HCT116 (cell line): Measurements from ENCODE around the gene CTNNA1. TPM values are rescaled to one million over a fixed set of nuclear protein-coding genes. Genes with fewer than 3 reads are reported as not detected.

Source experiments
- ATAC-seq: fragments of 200-7000 bp; cut with Tn5 transposase; 2 replicates; pipeline ENCODE4 v1.9.1; 2020; ENCODE audit warnings: mild to moderate bottlenecking, moderate library complexity
- BruUV-seq: library from RNA; stranded (reverse); fragments of 400-500 nt; replicated peaks from 2 replicates; lab custom pipeline; 2021; lab: Mats Ljungman, UMichigan
- CTCF ChIA-PET: fragments of 300-600 bp; sonication (Branson Sonifier 250); formaldehyde crosslinking; loops from one replicate; lab custom pipeline; 2021; ENCODE audit warnings: antibody characterized with exemption; lab: Charles Lee
- POLR2A ChIA-PET: fragments of 300-600, 350-600 bp; sonication (Branson Sonifier 250); formaldehyde crosslinking; loops from one replicate; lab custom pipeline; 2021; ENCODE audit warnings: antibody characterized with exemption; lab: Charles Lee
- RAD21 ChIA-PET, 2 experiments: fragments of 300-600 bp; sonication (Branson Sonifier 250); formaldehyde crosslinking; loops; one replicate each; lab custom pipeline; 2023; ENCODE audit warnings: low total read pairs in 2 of 2; ENCODE audit not compliant: uncharacterized antibody in 2 of 2, unreplicated experiment in 2 of 2, low non-redundant PET in 1 of 2; lab: Charles Lee
- DNase-seq: peaks from one replicate; pipeline ENCODE4 v3.0.0-alpha.2; 2010; ENCODE audit warnings: low read depth, low spot score
- H2AFZ ChIP-seq: fragments of 200-600 bp; shearing (Covaris generic), sonication (generic); 2 replicates; pipeline ENCODE4 v1.6.1; 2017; ENCODE audit warnings: low read depth, mixed run types, mixed read lengths, antibody characterized with exemption, low read length; ENCODE audit not compliant: poor library complexity, severe bottlenecking
- H3K27ac ChIP-seq: 2 replicates; pipeline ENCODE4 v1.5.1; 2012; ENCODE audit warnings: low read depth, low read length
- H3K27me3 ChIP-seq: fragments of 200-600 bp; sonication (generic); 2 replicates; pipeline ENCODE4 v1.6.1; 2016; ENCODE audit warnings: mixed run types, low read length, mixed read lengths; ENCODE audit not compliant: insufficient read depth
- H3K36me3 ChIP-seq, 2 experiments: fragments of 200-500 bp in 1 of 2; fragments of 200-600 bp in 1 of 2; sonication (Bioruptor generic) in 1 of 2; sonication (generic) in 1 of 2; 2 replicates each; pipeline versions ENCODE4 v1.5.1 to v1.6.1; 2014 to 2016; ENCODE audit warnings: low read length in 2 of 2, inconsistent platforms in 1 of 2, mixed read lengths in 1 of 2, mixed run types in 1 of 2; ENCODE audit not compliant: insufficient read depth in 2 of 2, control insufficient read depth in 1 of 2
- H3K4me1 ChIP-seq, 2 experiments: fragments of 200-600 bp in 1 of 2; sonication (generic) in 1 of 2; 2 replicates each; pipeline versions ENCODE4 v1.5.1 to v1.6.1; 2012 to 2017; ENCODE audit warnings: low read length in 2 of 2, inconsistent platforms in 1 of 2, mild to moderate bottlenecking in 1 of 2, mixed read lengths in 1 of 2, mixed run types in 1 of 2, moderate library complexity in 1 of 2; ENCODE audit not compliant: insufficient read depth in 2 of 2, control insufficient read depth in 1 of 2
- H3K4me2 ChIP-seq: fragments of 200-600 bp; sonication (generic); 2 replicates; pipeline ENCODE4 v1.6.1; 2017; ENCODE audit warnings: mixed run types, low read length, mixed read lengths
- H3K4me3 ChIP-seq, 2 experiments: fragments of 200-600 bp in 1 of 2; sonication (generic) in 1 of 2; replicated peaks in 1 of 2; 2 replicates each; pipeline ENCODE4 v1.5.1; 2011 to 2016; ENCODE audit warnings: low read length in 2 of 2, control low read depth in 1 of 2, low read depth in 1 of 2, mild to moderate bottlenecking in 1 of 2, mixed read lengths in 1 of 2, mixed run types in 1 of 2
- H3K79me2 ChIP-seq: fragments of 200-600 bp; sonication (generic); 2 replicates; pipeline ENCODE4 v1.6.1; 2017; ENCODE audit warnings: mild to moderate bottlenecking, mixed run types, low read length, moderate library complexity, mixed read lengths; ENCODE audit not compliant: insufficient read depth
- H3K9ac ChIP-seq: fragments of 200-600 bp; sonication (generic); 2 replicates; pipeline ENCODE4 v1.6.1; 2016; ENCODE audit warnings: low read length, mixed read lengths
- H3K9me2 ChIP-seq: fragments of 200-600 bp; sonication (generic), shearing (Covaris generic); 2 replicates; pipeline ENCODE4 v1.6.1; 2017; ENCODE audit warnings: mixed run types, mild to moderate bottlenecking, moderate library complexity; ENCODE audit not compliant: insufficient read depth
- H3K9me3 ChIP-seq, 2 experiments: fragments of 200-500 bp in 1 of 2; fragments of 200-600 bp in 1 of 2; sonication (Bioruptor generic) in 1 of 2; sonication (generic) in 1 of 2; 2 replicates each; pipeline ENCODE4 v1.6.1; 2014 to 2017; ENCODE audit warnings: low read length in 2 of 2, mixed read lengths in 2 of 2, inconsistent platforms in 1 of 2, low read depth in 1 of 2, mild to moderate bottlenecking in 1 of 2, mixed run types in 1 of 2, moderate library complexity in 1 of 2; ENCODE audit not compliant: control insufficient read depth in 1 of 2, insufficient read depth in 1 of 2
- H4K20me1 ChIP-seq: fragments of 200-600 bp; sonication (generic), shearing (Covaris generic); 2 replicates; pipeline ENCODE4 v1.6.1; 2017; ENCODE audit warnings: mixed run types, mild to moderate bottlenecking, moderate library complexity; ENCODE audit not compliant: insufficient read depth
- CBX3 ChIP-seq: IDR thresholded peaks from 2 replicates; pipeline ENCODE4 v1.6.1; 2012; ENCODE audit warnings: low read depth
- CTCF ChIP-seq, 3 experiments: fragments of 200-600 bp in 1 of 3; sonication (generic) in 1 of 3; IDR thresholded peaks in 2 of 3; conservative IDR thresholded peaks in 1 of 3; 2 replicates each; pipeline ENCODE4 v1.5.1; 2012 to 2017; ENCODE audit warnings: low read depth in 2 of 3, low read length in 2 of 3, antibody characterized with exemption in 1 of 3, borderline replicate concordance in 1 of 3, control low read depth in 1 of 3, mild to moderate bottlenecking in 1 of 3, mixed read lengths in 1 of 3, mixed run types in 1 of 3, moderate library complexity in 1 of 3; ENCODE audit not compliant: insufficient read depth in 1 of 3
- EGR1 ChIP-seq: IDR thresholded peaks from 2 replicates; pipeline ENCODE4 v1.6.1; 2012; ENCODE audit warnings: low read depth
- ELF1 ChIP-seq: IDR thresholded peaks from 2 replicates; pipeline ENCODE4 v1.6.1; 2012; ENCODE audit warnings: low read depth, borderline replicate concordance
- EZH2phosphoT487 ChIP-seq: fragments of 200-600 bp; IDR thresholded peaks from 2 replicates; pipeline ENCODE4 v1.6.1; 2018; ENCODE audit warnings: antibody characterized with exemption, borderline replicate concordance
- MAX ChIP-seq: IDR thresholded peaks from 2 replicates; pipeline ENCODE4 v1.6.1; 2012
- POLR2AphosphoS5 ChIP-seq: IDR thresholded peaks from 2 replicates; pipeline ENCODE4 v1.6.1; 2011; ENCODE audit warnings: mild to moderate bottlenecking, low read depth, low read length, moderate library complexity
- RAD21 ChIP-seq: IDR thresholded peaks from 2 replicates; pipeline ENCODE4 v1.6.1; 2012; ENCODE audit warnings: low read depth, mild to moderate bottlenecking
- SIN3A ChIP-seq: IDR thresholded peaks from 2 replicates; pipeline ENCODE4 v1.6.1; 2012; ENCODE audit warnings: low read depth
- SRF ChIP-seq: IDR thresholded peaks from 2 replicates; pipeline ENCODE4 v1.6.1; 2012; ENCODE audit warnings: low read depth
- TCF7L2 ChIP-seq: IDR thresholded peaks from 2 replicates; pipeline ENCODE4 v1.7.0; 2011; ENCODE audit warnings: borderline replicate concordance, inconsistent platforms; ENCODE audit not compliant: insufficient read depth, insufficient read length; ENCODE audit errors: extremely low read depth
- ZFX ChIP-seq: fragments of 450-650 bp; IDR thresholded peaks from 2 replicates; pipeline ENCODE4 v1.6.1; 2017
- ZNF274 ChIP-seq: fragments of 200-500 bp; sonication (Bioruptor generic); IDR thresholded peaks from 2 replicates; pipeline ENCODE4 v1.6.1; 2014; ENCODE audit warnings: mild to moderate bottlenecking, low read depth, low read length, inconsistent platforms
- intact Hi-C: fragments of 100-400 bp; cut with micrococcal nuclease; formaldehyde crosslinking; loops from 2 replicates; pipeline ENCODE4 v1.10.0; 2022
- total RNA-seq: library from RNA; stranded (reverse); gene quantifications from one replicate; pipeline ENCODE4 v1.2.1, GENCODE V29; 2021; ENCODE audit not compliant: unreplicated experiment

The CTNNA1 gene
- total RNA-seq, 1 experiment from 2014 or later, result 313 TPM

- H2AFZ ChIP-seq, result no peak overlapping the region
- DNase-seq (no peak), ATAC-seq (no peak)
- H3K9ac ChIP-seq, result no peak overlapping the region
- ChIA-PET RAD21 (interaction anchor here in 1 of 2 experiments (0.7 kb wide), 1 partner anchor 211 kb away, joined by 3 read pairs; no protein-coding TSS in a partner anchor), POLR2A (no interaction called here), CTCF (no interaction called here)
- H4K20me1 ChIP-seq, result peaks cover 10% of the 10 kb centered on the region; the same call in 1 of the 2 replicates
- peaks cover 93% of the 10 kb centered on the region for H3K79me2 ChIP-seq
- no peak for TF ChIP-seq SRF
- no peak for TF ChIP-seq EGR1
- TF ChIP-seq RAD21, result no peak
- no peak for TF ChIP-seq ZFX
- TF ChIP-seq CTCF (IDR thresholded peaks at IDR 0.05 in 2 of 3, conservative IDR thresholded peaks at IDR 0.05 in 1 of 3; ENCODE audit: borderline replicate concordance in 1 of 3, insufficient read depth in 1 of 3, low read depth in 2 of 3, low read length in 2 of 3), result no peak
- no peak for TF ChIP-seq MAX
- no peak for TF ChIP-seq ELF1
- intact Hi-C loops, result no loop called here
- no peaks in the 10 kb centered on the region for H3K9me2 ChIP-seq
- no peaks in the 10 kb centered on the region for H3K27me3 ChIP-seq
- no peak overlapping the region for H3K27ac ChIP-seq
- no peaks in the 10 kb centered on the region for H3K4me1 ChIP-seq
- no peak overlapping the region for H3K4me2 ChIP-seq
- no peaks in the 10 kb centered on the region for H3K9me3 ChIP-seq
- no peak overlapping the region for H3K4me3 ChIP-seq
- H3K36me3 ChIP-seq, result no peaks in the 10 kb centered on the region
- BruUV-seq, result no TSS peak
Observed at GRCh38 chr5:138849882-138850281, 96.7 kb downstream of the CTNNA1 start.

DNA sequence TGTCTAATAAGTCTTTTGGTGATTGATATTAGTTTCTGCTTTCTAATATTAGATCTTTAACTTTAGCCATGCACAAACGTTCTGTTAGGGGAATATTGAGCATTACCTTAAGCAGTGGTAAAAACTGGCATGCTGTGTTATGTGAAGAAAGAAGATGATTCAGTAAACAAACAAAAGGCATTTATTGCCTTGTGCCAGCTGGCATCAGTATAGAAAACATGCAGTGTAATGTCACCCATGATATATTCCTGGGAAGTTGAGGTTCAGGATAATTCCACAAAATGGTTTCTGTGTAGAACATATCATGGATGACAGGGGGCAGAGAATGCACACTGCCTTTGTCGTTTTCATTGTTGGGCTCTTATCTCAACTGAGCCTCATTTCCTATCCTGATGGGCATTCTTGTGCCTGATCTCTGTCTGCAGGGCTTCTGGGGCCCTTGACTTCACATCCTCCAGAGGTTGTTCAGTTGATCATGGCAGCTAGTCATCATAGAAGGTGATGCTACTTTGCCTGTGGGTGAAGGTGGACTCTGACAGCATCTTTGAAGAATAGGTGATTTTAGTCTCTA, 97.7 kb downstream of the CTNNA1 start:
- Histone ChIP-seq H3K9me3 (no peaks in the 10 kb centered on the region), H3K27ac (no peak overlapping the region), H3K4me1 (no peaks in the 10 kb centered on the region), H3K4me2 (no peak overlapping the region), H3K9me2 (no peaks in the 10 kb centered on the region), H3K27me3 (no peaks in the 10 kb centered on the region), H3K4me3 (no peak overlapping the region), H3K36me3 (no peaks in the 10 kb centered on the region), H4K20me1 (peaks cover 4% of the 10 kb centered on the region; the same call in 1 of the 2 replicates), H3K9ac (no peak overlapping the region), H2AFZ (no peak overlapping the region), H3K79me2 (peaks cover 92% of the 10 kb centered on the region)
- ATAC-seq (no peak), DNase-seq (no peak)
- BruUV-seq, result no TSS peak
- POLR2A ChIA-PET, result no interaction called here
- no peak for TF ChIP-seq ZNF274
- no peak for TF ChIP-seq SIN3A
- TF ChIP-seq TCF7L2, result no peak
- TF ChIP-seq EZH2phosphoT487, result no peak
- TF ChIP-seq POLR2AphosphoS5, result no peak
- TF ChIP-seq CTCF (IDR thresholded peaks at IDR 0.05 in 2 of 3, conservative IDR thresholded peaks at IDR 0.05 in 1 of 3; ENCODE audit: borderline replicate concordance in 1 of 3, insufficient read depth in 1 of 3, low read depth in 2 of 3, low read length in 2 of 3), result no peak
- TF ChIP-seq RAD21, result no peak
- no peak for TF ChIP-seq MAX
- no peak for TF ChIP-seq CBX3
- CTCF ChIA-PET, result no interaction called here
- intact Hi-C loops, result no loop called here
- RAD21 ChIA-PET, result no interaction called here
